ENCODE data around the gene EYS. TPM values are rescaled to one million over a fixed set of nuclear protein-coding genes. Genes with fewer than 3 reads are reported as not detected.

EYS gene
- total RNA-seq, 4 donors from 2014 or later = 0.12 to 1.4 (median 0.22) TPM

DNA sequence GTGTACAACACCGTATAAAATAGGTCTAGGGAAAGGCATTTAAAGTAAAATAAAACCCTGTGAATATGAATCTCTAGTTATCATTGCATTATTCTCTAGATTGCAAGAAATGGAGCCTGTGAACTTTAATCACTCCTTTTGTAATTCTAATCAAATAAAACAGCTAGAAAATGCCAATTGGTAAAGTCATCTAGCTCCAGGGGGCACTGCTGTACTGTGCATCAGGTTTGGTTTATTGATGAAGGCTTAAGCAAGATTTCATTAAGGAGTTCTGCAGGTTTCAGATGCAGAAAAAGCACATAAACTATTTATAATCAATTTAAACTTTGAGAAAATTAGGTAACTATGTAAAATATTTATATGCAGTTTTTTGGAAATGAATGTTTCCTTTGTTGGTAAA, 1426.5 kb downstream of the EYS start:
- ATAC-seq (ENCODE audit: low FRiP score) (no peak), DNase-seq (ENCODE audit: low spot score) (no peak)
- TF ChIP-seq, protein P1, sequence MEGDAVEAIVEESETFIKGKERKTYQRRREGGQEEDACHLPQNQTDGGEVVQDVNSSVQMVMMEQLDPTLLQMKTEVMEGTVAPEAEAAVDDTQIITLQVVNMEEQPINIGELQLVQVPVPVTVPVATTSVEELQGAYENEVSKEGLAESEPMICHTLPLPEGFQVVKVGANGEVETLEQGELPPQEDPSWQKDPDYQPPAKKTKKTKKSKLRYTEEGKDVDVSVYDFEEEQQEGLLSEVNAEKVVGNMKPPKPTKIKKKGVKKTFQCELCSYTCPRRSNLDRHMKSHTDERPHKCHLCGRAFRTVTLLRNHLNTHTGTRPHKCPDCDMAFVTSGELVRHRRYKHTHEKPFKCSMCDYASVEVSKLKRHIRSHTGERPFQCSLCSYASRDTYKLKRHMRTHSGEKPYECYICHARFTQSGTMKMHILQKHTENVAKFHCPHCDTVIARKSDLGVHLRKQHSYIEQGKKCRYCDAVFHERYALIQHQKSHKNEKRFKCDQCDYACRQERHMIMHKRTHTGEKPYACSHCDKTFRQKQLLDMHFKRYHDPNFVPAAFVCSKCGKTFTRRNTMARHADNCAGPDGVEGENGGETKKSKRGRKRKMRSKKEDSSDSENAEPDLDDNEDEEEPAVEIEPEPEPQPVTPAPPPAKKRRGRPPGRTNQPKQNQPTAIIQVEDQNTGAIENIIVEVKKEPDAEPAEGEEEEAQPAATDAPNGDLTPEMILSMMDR (IDR thresholded peaks at IDR 0.05) = no peak

DNA sequence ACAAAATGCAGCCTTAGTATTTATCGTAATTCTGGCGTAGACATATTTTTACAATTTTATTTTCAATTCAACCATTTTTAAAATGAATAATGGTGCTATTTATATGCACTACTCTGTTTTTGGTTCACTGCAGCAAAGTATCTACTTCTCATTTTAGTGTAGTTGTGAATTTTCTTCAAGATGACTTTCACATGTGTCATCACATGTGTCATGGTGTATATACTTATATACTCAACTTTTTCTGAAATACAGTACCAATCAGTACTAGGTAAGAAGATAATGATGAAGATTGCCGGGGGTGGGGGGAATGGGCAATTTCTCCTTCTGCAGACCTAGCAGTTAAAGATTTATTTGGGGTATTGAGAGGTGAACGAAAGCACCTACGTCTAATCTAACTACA, 1436.9 kb downstream of the EYS start:
- TF ChIP-seq, protein P1 (IDR thresholded peaks at IDR 0.05) = no peak

GRCh38 chr6:64266351-64266821, 1440.6 kb downstream of the EYS start:
- ATAC-seq (ENCODE audit: low FRiP score) = no peak
- TF ChIP-seq, protein P1 (IDR thresholded peaks at IDR 0.05) = no peak

More for the DNA sequence above, 1436.9 kb downstream of the EYS start:
- DNase-seq (ENCODE audit: low spot score) = no peak
- no peak for ATAC-seq (ENCODE audit: low FRiP score)

GRCh38 chr6:64263778-64264177, 1443.2 kb downstream of the EYS start:
- TF ChIP-seq, protein P1 (IDR thresholded peaks at IDR 0.05) = no peak
- ATAC-seq (ENCODE audit: low FRiP score) (no peak), DNase-seq (ENCODE audit: low spot score) (no peak)

More at GRCh38 chr6:64266351-64266821, 1440.6 kb downstream of the EYS start:
- DNase-seq (ENCODE audit: low spot score) = no peak

DNA sequence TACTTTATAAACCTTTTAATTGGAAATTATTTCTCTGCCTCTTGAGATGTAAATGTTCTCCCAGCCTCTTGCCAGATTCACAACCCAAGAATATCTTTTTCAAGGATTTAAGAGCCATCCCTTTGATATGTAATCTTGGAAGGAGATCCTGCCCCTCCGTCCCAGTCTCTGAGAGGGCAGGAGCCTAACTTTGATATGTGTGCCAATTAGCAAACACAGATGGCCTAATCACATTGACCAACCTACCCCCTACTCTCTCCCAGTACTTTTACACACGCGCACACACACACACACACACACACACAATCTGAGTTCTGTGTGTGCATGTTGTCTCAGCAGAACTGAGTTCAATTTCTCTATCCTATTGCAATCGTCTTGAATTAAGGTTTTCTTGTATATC, 1447.7 kb downstream of the EYS start:
- ATAC-seq (ENCODE audit: low FRiP score) (no peak), DNase-seq (ENCODE audit: low spot score) (no peak)
- TF ChIP-seq, protein P1 (IDR thresholded peaks at IDR 0.05) = no peak

- DNase-seq (ENCODE audit: low spot score) = no peak
- TF ChIP-seq, protein P1 (IDR thresholded peaks at IDR 0.05) = no peak
Observed at GRCh38 chr6:64258752-64259151, 1448.3 kb downstream of the EYS start.

DNA sequence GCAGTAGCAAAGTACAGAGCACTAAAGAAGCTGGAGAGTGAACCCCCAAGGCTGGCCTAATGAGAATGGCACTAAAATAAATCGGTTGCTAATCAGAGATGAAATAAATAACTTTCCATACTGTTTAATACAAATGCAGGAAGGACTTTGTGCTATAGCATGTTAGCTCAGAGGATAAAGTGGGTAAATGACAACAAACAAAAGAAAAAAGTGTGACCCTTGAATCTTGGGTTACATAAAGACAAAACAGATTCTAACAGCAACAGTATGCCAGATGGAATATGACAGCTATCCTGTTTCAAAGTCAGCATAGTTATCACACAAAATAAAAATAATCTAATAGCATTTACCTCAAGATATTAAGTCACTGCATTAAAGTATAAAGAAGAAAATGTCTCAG, 1448.7 kb downstream of the EYS start:
- no peak for DNase-seq (ENCODE audit: low spot score)
- no peak for ATAC-seq (ENCODE audit: low FRiP score)
- TF ChIP-seq, protein P1 (IDR thresholded peaks at IDR 0.05) = no peak

More at GRCh38 chr6:64258752-64259151, 1448.3 kb downstream of the EYS start:
- ATAC-seq (ENCODE audit: low FRiP score) = no peak

Data from omental fat pad (tissue), 4 donors.